Bronchial epithelial cell (primary cell): Measurements from ENCODE around the gene GANAB. TPM values are rescaled to one million over a fixed set of nuclear protein-coding genes. Genes with fewer than 3 reads are reported as not detected.

Source experiments
- DNase-seq: peaks from one replicate; pipeline ENCODE4 v3.0.0-alpha.2; 2010; ENCODE audit warnings: low read depth
- FAIRE-seq: peaks from 2 replicates; lab custom pipeline; 2011; peaks lifted over from hg19 to GRCh38; lab: Jason Lieb, UNC
- H3K27me3 ChIP-seq: 2 replicates; pipeline ENCODE4 v1.5.1; 2011; ENCODE audit warnings: low read length; ENCODE audit not compliant: control insufficient read depth, insufficient read depth
- H3K36me3 ChIP-seq: 2 replicates; pipeline ENCODE4 v1.5.1; 2011; ENCODE audit warnings: low read length; ENCODE audit not compliant: control insufficient read depth, insufficient read depth
- H3K4me3 ChIP-seq: 2 replicates; pipeline ENCODE4 v1.5.1; 2011; ENCODE audit warnings: mild to moderate bottlenecking, low read depth, low read length, control low read depth
- CTCF ChIP-seq: IDR thresholded peaks from 2 replicates; pipeline ENCODE4 v1.5.1; 2011; ENCODE audit warnings: mild to moderate bottlenecking, moderate library complexity, low read length, control low read depth, inconsistent platforms; ENCODE audit not compliant: insufficient read depth, severe bottlenecking
- total RNA-seq: library from RNA; depleted of rRNA; stranded (reverse); fragments of >200 nt; gene quantifications from 2 replicates; pipeline ENCODE4 v1.2.1, GENCODE V29; 2014

The GANAB gene
- total RNA-seq, 1 donor from 2014 or later, result 138 TPM

- no peak for TF ChIP-seq CTCF
- peaks cover 18% of the 10 kb centered on the region for H3K36me3 ChIP-seq
- peak overlapping the region; percentile 89 for H3K4me3 ChIP-seq
- DNase-seq, result no peak
- no peak for FAIRE-seq
- no peaks in the 10 kb centered on the region for H3K27me3 ChIP-seq
These were observed 805 bp downstream of the GANAB start for GRCh38 chr11:62645671-62645945.

GRCh38 chr11:62644220-62644619, 2.2 kb downstream of the GANAB start:
- FAIRE-seq (no peak), DNase-seq (no peak)
- no peak overlapping the region for H3K4me3 ChIP-seq
- no peaks in the 10 kb centered on the region for H3K27me3 ChIP-seq
- peaks cover 19% of the 10 kb centered on the region for H3K36me3 ChIP-seq
- TF ChIP-seq CTCF, result no peak

DNA sequence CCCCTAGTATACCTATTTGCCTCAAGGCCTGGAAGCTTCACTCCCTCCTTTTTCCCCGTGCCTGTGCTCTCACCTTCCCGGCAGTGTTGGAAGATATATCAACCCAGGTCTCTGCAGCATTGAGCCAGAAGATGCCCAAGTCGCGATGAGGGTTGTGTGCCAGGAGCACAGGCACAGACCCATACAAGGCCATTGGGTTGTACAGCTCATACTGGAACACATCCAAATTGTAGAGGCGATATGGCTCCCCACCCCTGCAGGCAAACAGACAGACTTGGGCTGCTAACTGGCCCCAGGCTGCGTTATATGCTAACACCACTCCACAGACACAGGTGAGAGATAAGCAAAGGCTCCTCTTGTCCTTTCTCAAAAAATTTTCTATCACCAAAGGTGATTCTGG, 13.9 kb downstream of the GANAB start:
- TF ChIP-seq CTCF, result no peak
- Histone ChIP-seq H3K36me3 (peaks cover 56% of the 10 kb centered on the region), H3K27me3 (no peaks in the 10 kb centered on the region), H3K4me3 (no peak overlapping the region)
- DNase-seq (no peak), FAIRE-seq (peak; percentile 28)

- FAIRE-seq, result no peak
- Histone ChIP-seq H3K27me3 (no peaks in the 10 kb centered on the region), H3K36me3 (peaks cover 50% of the 10 kb centered on the region), H3K4me3 (no peak overlapping the region)
- TF ChIP-seq CTCF, result peak; percentile 26
- no peak for DNase-seq
These were observed 18.7 kb downstream of the GANAB start for GRCh38 chr11:62627713-62628112.

DNA sequence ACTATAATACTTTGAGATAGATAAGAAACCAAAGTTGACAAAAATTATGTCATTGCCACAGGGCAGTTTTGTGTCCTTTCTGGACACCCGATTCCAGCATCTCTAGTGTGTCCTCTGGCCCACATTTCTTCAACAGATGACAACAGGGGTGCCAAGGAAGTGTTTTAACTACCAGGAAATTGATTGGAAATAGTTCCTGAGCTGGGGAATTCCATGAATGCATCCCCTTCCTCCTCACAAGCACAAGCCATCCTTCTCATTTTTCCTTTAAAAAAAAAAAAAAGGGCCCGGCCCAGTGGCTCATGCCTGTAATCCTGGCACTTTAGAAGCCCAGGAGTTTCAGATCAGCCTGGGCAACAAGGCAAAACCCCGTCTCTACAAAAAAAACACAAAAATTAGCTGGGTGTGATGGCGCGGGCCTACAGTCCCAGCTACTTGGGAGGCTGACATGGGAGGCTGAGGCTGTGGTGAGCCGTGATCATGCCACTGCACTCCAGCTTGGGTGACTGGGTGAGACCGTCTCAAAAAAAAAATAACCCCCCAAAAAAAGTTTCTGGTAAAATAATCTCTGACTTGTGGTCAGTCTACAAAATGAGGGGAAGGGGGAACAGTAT, 23.8 kb downstream of the GANAB start:
- Histone ChIP-seq H3K36me3 (peaks cover 16% of the 10 kb centered on the region), H3K4me3 (peak overlapping the region; percentile 5), H3K27me3 (no peaks in the 10 kb centered on the region)
- DNase-seq (no peak), FAIRE-seq (no peak)
- TF ChIP-seq CTCF, result no peak

- Histone ChIP-seq H3K36me3 (peaks cover 16% of the 10 kb centered on the region), H3K4me3 (peak within 1 kb of the TSS; percentile 68), H3K27me3 (no peaks in the 10 kb centered on the region)
- no peak for TF ChIP-seq CTCF
- peak; percentile 97 for DNase-seq
- no peak for FAIRE-seq
These were observed 24.6 kb downstream of the GANAB start, which contains the start of gene B3GAT3 for GRCh38 chr11:62621567-62622470. B3GAT3 (minus strand) TSS chr11:62621986; CDS start chr11:62621947, 39 bp downstream.
